Stomach (tissue), 9 donors: ENCODE results near the gene TAF13. TPM values are rescaled to one million over a fixed set of nuclear protein-coding genes. Genes with fewer than 3 reads are reported as not detected.

Experiments
- DNase-seq, 2 donors: peaks; one replicate each; pipeline versions ENCODE4 v3.0.0 to v3.0.0-alpha.2; 2013 to 2019
- H3K27ac ChIP-seq, 5 donors: fragments of 200-600 bp in 4 of 5; sonication (generic) in 4 of 5; one replicate each; pipeline ENCODE4 v1.5.1; 2013 to 2019; ENCODE audit warnings: mild to moderate bottlenecking in 1 of 5, moderate library complexity in 1 of 5
- H3K27me3 ChIP-seq, 3 donors: fragments of 200-600 bp; sonication (generic); one replicate each; pipeline ENCODE4 v1.5.1; 2017 to 2019; ENCODE audit warnings: mixed run types in 1 of 3
- H3K36me3 ChIP-seq, 4 donors: fragments of 200-600 bp; sonication (generic); 1 replicate in 3 of 4; 2 replicates in 1 of 4; pipeline ENCODE4 v1.5.1; 2016 to 2019
- H3K4me1 ChIP-seq, 4 donors: fragments of 200-600 bp; sonication (generic); one replicate each; pipeline ENCODE4 v1.5.1; 2016 to 2019
- H3K4me3 ChIP-seq, 4 donors: fragments of 200-600 bp; sonication (generic) in 3 of 4; one replicate each; pipeline ENCODE4 v1.5.1; 2016 to 2019; ENCODE audit warnings: mild to moderate bottlenecking in 1 of 4
- H3K9me3 ChIP-seq, 4 donors: fragments of 200-600 bp; sonication (generic); one replicate each; pipeline ENCODE4 v1.5.1; 2016 to 2019
- EP300 ChIP-seq: sonication (generic); formaldehyde crosslinking; IDR thresholded peaks from one replicate; pipeline ENCODE4 v1.6.1; 2017; ENCODE audit warnings: antibody characterized with exemption
- POLR2A ChIP-seq, 4 donors: fragments of 450-650 bp; IDR thresholded peaks; one replicate each; pipeline ENCODE4 v1.6.1; 2016; ENCODE audit warnings: antibody characterized with exemption in 4 of 4, control low read depth in 2 of 4, mild to moderate bottlenecking in 1 of 4, moderate library complexity in 1 of 4
- POLR2AphosphoS5 ChIP-seq, 3 donors: sonication (generic); formaldehyde crosslinking; IDR thresholded peaks; one replicate each; pipeline ENCODE4 v1.6.1; 2016; ENCODE audit warnings: antibody characterized with exemption in 3 of 3
- WGBS, 5 donors: extraction: QIAGEN DNeasy Blood & Tissue Kit in 3 of 5; methylation state at CpG; one replicate each; pipeline versions ENCODE4 v1.1.5 to v1.1.7; 2013 to 2018; 5-methylcytosine and 5-hydroxymethylcytosine counted together
- intact Hi-C: fragments of 100-400 bp; cut with DNase I; formaldehyde crosslinking; loops from one replicate; pipeline ENCODE4 v1.15.1; 2023; ENCODE audit warnings: low total_unique reads
- polyA plus RNA-seq, 3 donors: library from polyadenylated mRNA; stranded (reverse); fragments of 200-250 nt; gene quantifications; one replicate each; pipeline ENCODE4 v1.2.3, GENCODE V29; 2013
- total RNA-seq, 5 donors: library from RNA; depleted of rRNA; stranded (reverse); fragments of >200 nt; gene quantifications; one replicate each; pipeline versions ENCODE4 v1.1.0 to v1.2.3, GENCODE V29; 2014 to 2016
- TF ChIP-seq, protein P1 (sequence below), 7 experiments: fragments of 450-650 bp in 4 of 7; fragments of 200-600 bp in 3 of 7; sonication (generic) in 3 of 7; IDR thresholded peaks; one replicate each; pipeline ENCODE4 v1.5.1; 2016 to 2019; ENCODE audit warnings: antibody characterized with exemption in 7 of 7, control low read depth in 2 of 7, mild to moderate bottlenecking in 1 of 7
- donor health status: healthy with polysubstance abuse.
- donor health status: Bipolar disorder and iron deficiency.
- donor health status: healthy.

The TAF13 gene
- total and polyA plus RNA-seq, 8 donors: 3.5 to 69.9 (median 36.0) TPM

DNA sequence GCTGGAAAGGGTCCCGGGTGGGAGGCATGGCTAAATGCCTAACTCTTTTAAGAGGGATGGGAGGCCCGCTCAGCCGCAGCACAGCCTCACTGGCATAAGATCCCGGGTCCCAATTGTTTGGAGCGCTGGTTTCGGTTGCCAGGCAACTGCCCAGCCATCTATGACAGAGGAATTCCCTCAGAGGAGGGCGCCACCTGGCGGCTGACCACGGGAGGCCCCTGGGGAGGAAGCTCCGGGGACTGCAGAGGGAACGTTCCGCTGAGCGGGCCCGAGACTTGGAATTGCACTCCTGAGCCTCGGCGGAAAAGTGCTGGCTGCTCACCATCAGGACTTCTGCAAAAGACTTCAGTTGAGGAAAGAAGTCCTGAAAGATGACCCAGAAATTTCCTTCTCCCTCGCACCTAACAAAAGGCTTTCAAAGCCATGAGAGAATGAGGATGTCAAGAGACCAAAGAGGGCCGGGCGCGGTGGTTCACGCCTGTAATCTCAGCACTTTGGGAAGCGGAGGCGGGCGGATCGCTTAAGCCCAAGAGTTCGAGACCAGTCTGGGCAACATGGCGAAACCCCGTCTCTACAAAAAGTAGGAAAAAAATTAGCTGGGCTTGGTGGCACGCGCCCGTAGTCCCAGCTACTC is 37.0 kb upstream of the TAF13 start:
- TF ChIP-seq POLR2A (IDR thresholded peaks at IDR 0.05) (no peak), EP300 (no peak), POLR2AphosphoS5 (IDR thresholded peaks at IDR 0.05) (peak in 1 of 3 donors; percentile 71)
- TF ChIP-seq, protein P1, sequence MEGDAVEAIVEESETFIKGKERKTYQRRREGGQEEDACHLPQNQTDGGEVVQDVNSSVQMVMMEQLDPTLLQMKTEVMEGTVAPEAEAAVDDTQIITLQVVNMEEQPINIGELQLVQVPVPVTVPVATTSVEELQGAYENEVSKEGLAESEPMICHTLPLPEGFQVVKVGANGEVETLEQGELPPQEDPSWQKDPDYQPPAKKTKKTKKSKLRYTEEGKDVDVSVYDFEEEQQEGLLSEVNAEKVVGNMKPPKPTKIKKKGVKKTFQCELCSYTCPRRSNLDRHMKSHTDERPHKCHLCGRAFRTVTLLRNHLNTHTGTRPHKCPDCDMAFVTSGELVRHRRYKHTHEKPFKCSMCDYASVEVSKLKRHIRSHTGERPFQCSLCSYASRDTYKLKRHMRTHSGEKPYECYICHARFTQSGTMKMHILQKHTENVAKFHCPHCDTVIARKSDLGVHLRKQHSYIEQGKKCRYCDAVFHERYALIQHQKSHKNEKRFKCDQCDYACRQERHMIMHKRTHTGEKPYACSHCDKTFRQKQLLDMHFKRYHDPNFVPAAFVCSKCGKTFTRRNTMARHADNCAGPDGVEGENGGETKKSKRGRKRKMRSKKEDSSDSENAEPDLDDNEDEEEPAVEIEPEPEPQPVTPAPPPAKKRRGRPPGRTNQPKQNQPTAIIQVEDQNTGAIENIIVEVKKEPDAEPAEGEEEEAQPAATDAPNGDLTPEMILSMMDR (IDR thresholded peaks at IDR 0.05): peak in 6 of 7 experiments; percentile 30 to 98 (median 91)
- intact Hi-C loops: loop anchor here (10.0 kb wide), 1 partner anchor 82 kb away; no protein-coding TSS in a partner anchor
- no peaks in the 10 kb centered on the region for H3K36me3 ChIP-seq
- peaks cover 18 to 38% (median 26%) of the 10 kb centered on the region in 4 donors for H3K4me1 ChIP-seq
- peak overlapping the region; percentile 49 to 72 (median 52) for H3K4me3 ChIP-seq
- 12 to 27% (median 16%) methylated on average over 21 to 31 of the region's 31 CpGs for WGBS, 5 donors
- H3K9me3 ChIP-seq: no peaks in the 10 kb centered on the region
- peak; percentile 95 to 96 for DNase-seq
- peak overlapping the region in 2 of 5 donors; percentile 33 to 76 for H3K27ac ChIP-seq
- H3K27me3 ChIP-seq: peaks cover 6 to 36% (median 7%) of the 10 kb centered on the region in 3 donors

DNA sequence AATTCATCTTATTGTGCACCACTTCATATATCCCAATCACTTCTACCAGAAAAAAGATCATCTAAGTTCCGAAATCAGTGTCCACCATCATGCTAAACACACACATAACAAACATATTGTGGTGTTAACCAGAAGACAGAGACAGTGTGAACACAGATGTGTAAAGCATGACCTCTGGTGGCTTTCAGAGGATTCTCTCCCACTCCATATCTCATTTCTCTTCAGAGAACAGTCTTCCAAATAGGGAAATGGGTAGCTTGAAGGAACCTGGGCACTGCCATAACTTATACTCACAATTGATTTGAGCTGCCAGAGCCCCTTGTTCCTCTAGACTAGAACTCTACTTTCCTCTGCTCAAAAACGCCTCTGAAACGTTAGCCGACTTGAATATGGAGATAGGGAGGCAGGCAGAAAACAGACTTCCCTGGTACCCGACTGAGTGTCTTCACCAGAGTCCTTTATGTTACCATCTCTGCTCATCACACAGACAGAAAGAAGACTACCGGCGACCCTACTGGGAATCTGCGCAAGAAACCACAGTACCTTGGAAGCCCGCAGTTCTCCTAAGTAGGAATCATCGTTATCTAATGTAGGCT is 36.4 kb upstream of the TAF13 start:
- Histone ChIP-seq H3K27ac (peak overlapping the region in 2 of 5 donors; percentile 33 to 76), H3K4me1 (peaks cover 18 to 32% (median 23%) of the 10 kb centered on the region in 4 donors), H3K36me3 (no peaks in the 10 kb centered on the region), H3K27me3 (peaks cover 6 to 35% (median 7%) of the 10 kb centered on the region in 3 donors), H3K4me3 (peak overlapping the region; percentile 49 to 72 (median 52)), H3K9me3 (no peaks in the 10 kb centered on the region)
- TF ChIP-seq, protein P1 (IDR thresholded peaks at IDR 0.05): no peak
- TF ChIP-seq POLR2A (IDR thresholded peaks at IDR 0.05) (no peak), POLR2AphosphoS5 (IDR thresholded peaks at IDR 0.05) (no peak), EP300 (no peak)
- no peak for DNase-seq
- WGBS, 5 donors: 35 to 50% (median 38%) methylated on average over 10 of the region's 10 CpGs
- intact Hi-C loops: loop anchor here (10.0 kb wide), 1 partner anchor 83 kb away; no protein-coding TSS in a partner anchor

DNA sequence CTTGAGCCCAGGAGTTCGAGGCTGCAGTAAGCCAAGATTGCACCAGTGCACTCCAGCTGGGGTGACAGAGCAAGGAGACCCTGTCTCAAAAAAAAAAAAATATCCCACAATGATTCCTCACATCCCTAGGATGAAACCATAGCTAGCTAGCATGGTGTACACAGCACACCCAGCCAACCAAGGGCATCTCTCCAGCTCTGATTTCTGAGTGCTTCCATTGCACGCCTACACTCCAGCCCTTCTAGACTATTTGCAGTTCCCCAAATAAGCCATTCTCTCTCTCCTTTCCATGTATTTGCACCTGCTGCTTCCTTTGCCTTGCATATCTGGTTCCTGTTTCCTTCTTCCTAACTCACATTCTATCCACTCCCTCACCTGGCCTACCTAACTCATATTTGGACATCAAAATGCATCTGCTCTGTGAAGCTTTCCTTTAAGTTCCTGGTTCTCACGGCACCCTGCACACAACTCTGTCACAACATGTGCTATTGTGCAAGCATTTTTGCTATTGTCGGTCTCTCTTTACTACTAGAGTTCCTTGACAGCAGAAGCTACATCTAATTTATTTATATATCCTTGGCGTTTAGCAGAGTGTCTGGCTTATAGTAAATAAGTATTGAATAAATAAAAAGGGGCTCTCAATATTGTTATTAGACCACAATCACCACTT is 35.7 kb upstream of the TAF13 start:
- TF ChIP-seq POLR2A (IDR thresholded peaks at IDR 0.05): no peak
- TF ChIP-seq, protein P1 (IDR thresholded peaks at IDR 0.05): no peak
- TF ChIP-seq POLR2AphosphoS5 (IDR thresholded peaks at IDR 0.05): no peak
- TF ChIP-seq EP300: no peak
- peak in 1 of 2 donors; percentile 23 for DNase-seq
- peaks cover 6 to 30% (median 7%) of the 10 kb centered on the region in 3 donors for H3K27me3 ChIP-seq
- peaks cover 18 to 27% (median 23%) of the 10 kb centered on the region in 4 donors for H3K4me1 ChIP-seq
- no peak overlapping the region for H3K4me3 ChIP-seq
- no peak overlapping the region for H3K27ac ChIP-seq
- intact Hi-C loops: loop anchor here (10.0 kb wide), 1 partner anchor 83 kb away; no protein-coding TSS in a partner anchor
- H3K9me3 ChIP-seq: no peaks in the 10 kb centered on the region
- WGBS, 5 donors: 69 to 79% (median 75%) methylated on average over 5 of the region's 5 CpGs
- H3K36me3 ChIP-seq: no peaks in the 10 kb centered on the region

DNA sequence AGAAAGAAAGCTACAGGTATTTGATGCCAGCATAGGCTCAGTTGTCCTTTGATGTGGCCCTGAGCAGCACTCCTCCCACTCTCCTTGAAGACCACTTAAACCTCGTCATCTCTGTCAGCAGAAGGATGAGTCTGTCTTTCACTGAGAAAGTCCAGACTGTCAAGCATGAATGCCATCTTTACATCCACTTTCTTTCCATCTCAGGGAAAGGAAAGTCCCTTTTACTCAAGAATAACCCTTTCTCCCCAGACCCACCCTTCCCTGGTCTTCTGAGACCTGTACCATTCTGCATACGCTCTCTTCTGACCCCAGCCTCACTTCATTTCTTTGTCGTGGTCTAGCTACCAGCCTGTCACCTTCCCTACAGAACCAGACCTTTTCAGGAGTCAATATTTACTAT is 34.1 kb upstream of the TAF13 start:
- no peak for DNase-seq
- 34 to 56% (median 54%) methylated on average over 3 of the region's 3 CpGs for WGBS, 5 donors
- TF ChIP-seq POLR2A (IDR thresholded peaks at IDR 0.05) (no peak), EP300 (no peak), POLR2AphosphoS5 (IDR thresholded peaks at IDR 0.05) (no peak)
- TF ChIP-seq, protein P1 (IDR thresholded peaks at IDR 0.05): no peak

More for the DNA sequence above, 34.1 kb upstream of the TAF13 start:
- Histone ChIP-seq H3K9me3 (no peaks in the 10 kb centered on the region), H3K4me3 (no peak overlapping the region), H3K27me3 (peaks cover 5 to 15% (median 7%) of the 10 kb centered on the region in 3 donors), H3K4me1 (peaks cover 18 to 27% (median 23%) of the 10 kb centered on the region in 4 donors), H3K27ac (no peak overlapping the region), H3K36me3 (no peaks in the 10 kb centered on the region)
- intact Hi-C loops: loop anchor here (10.0 kb wide), 1 partner anchor 85 kb away; no protein-coding TSS in a partner anchor
